GM23248 (cell line): ENCODE results near the gene UNC5A. TPM values are rescaled to one million over a fixed set of nuclear protein-coding genes. Genes with fewer than 3 reads are reported as not detected.

Experiments
- DNase-seq: peaks from one replicate; pipeline ENCODE4 v3.0.0-alpha.2; 2015
- H2AFZ ChIP-seq: fragments of 200-600 bp; sonication (generic); 2 replicates; pipeline ENCODE4 v1.6.1; 2016; ENCODE audit warnings: antibody characterized with exemption
- H3F3A ChIP-seq: fragments of 200-600 bp; sonication (generic); 2 replicates; pipeline ENCODE4 v1.6.1; 2016; ENCODE audit warnings: mild to moderate bottlenecking, antibody characterized with exemption, mixed run types; ENCODE audit not compliant: insufficient read depth
- H3K27ac ChIP-seq: fragments of 200-600 bp; sonication (generic); 2 replicates; pipeline ENCODE4 v1.5.1; 2016; ENCODE audit warnings: mild to moderate bottlenecking
- H3K27me3 ChIP-seq: fragments of 200-600 bp; sonication (generic); replicated peaks from 2 replicates; pipeline ENCODE4 v1.6.1; 2016; ENCODE audit warnings: mild to moderate bottlenecking; ENCODE audit not compliant: insufficient read depth
- H3K36me3 ChIP-seq: fragments of 200-600 bp; sonication (generic); 2 replicates; pipeline ENCODE4 v1.6.1; 2016; ENCODE audit warnings: low read depth, mild to moderate bottlenecking
- H3K4me1 ChIP-seq: fragments of 200-600 bp; sonication (generic); 2 replicates; pipeline ENCODE4 v1.6.1; 2016; ENCODE audit warnings: mild to moderate bottlenecking; ENCODE audit not compliant: insufficient read depth
- H3K4me2 ChIP-seq: fragments of 200-600 bp; sonication (generic); one replicate; pipeline ENCODE4 v1.6.1; 2016; ENCODE audit warnings: mild to moderate bottlenecking; ENCODE audit not compliant: unreplicated experiment
- H3K4me3 ChIP-seq: fragments of 200-600 bp; sonication (generic); 2 replicates; pipeline ENCODE4 v1.5.1; 2016; ENCODE audit warnings: mild to moderate bottlenecking
- H3K79me2 ChIP-seq: fragments of 200-600 bp; sonication (generic); 2 replicates; pipeline ENCODE4 v1.6.1; 2016; ENCODE audit warnings: mild to moderate bottlenecking; ENCODE audit not compliant: insufficient read depth
- H3K9ac ChIP-seq: fragments of 200-600 bp; sonication (generic); 2 replicates; pipeline ENCODE4 v1.6.1; 2016; ENCODE audit warnings: mild to moderate bottlenecking
- H3K9me2 ChIP-seq: fragments of 200-600 bp; sonication (generic); 2 replicates; pipeline ENCODE4 v1.6.1; 2016; ENCODE audit warnings: mixed run types, mild to moderate bottlenecking, moderate library complexity; ENCODE audit not compliant: insufficient read depth
- H3K9me3 ChIP-seq: fragments of 200-600 bp; sonication (generic); one replicate; pipeline ENCODE4 v1.6.1; 2017; ENCODE audit warnings: low read depth
- H4K20me1 ChIP-seq: fragments of 200-600 bp; sonication (generic); 2 replicates; pipeline ENCODE4 v1.6.0; 2016; ENCODE audit not compliant: insufficient read depth
- EZH2 ChIP-seq: fragments of 200-600 bp; sonication (generic); IDR thresholded peaks from 2 replicates; pipeline ENCODE4 v1.6.1; 2018; ENCODE audit warnings: antibody characterized with exemption, mild to moderate bottlenecking; ENCODE audit not compliant: insufficient read depth, poor library complexity, severe bottlenecking
- EZH2phosphoT487 ChIP-seq: fragments of 200-600 bp; sonication (generic); IDR thresholded peaks from 2 replicates; pipeline ENCODE4 v1.6.1; 2018; ENCODE audit warnings: antibody characterized with exemption, moderate library complexity, mild to moderate bottlenecking, low read depth; ENCODE audit not compliant: insufficient read depth
- WGBS, 2 experiments: methylation state at CpG; one replicate each; pipeline ENCODE4 v1.1.6; 2015 to 2017; ENCODE audit warnings: low lambda C conversion rate in 2 of 2, low coverage in 1 of 2; ENCODE audit errors: missing lambda C conversion rate in 2 of 2; 5-methylcytosine and 5-hydroxymethylcytosine counted together
- in situ Hi-C: fragments of 300-500 bp; cut with MboI; formaldehyde crosslinking; loops from 2 replicates; pipeline ENCODE4 v1.15.0; 2020
- polyA plus RNA-seq: library from polyadenylated mRNA; unstranded; fragments of >200 nt; fragmentation: Nextera tagmentation; extraction: Ambion mirVana; gene quantifications from 2 replicates; pipeline ENCODE4 v1.2.1, GENCODE V29; 2016
- total RNA-seq: library from RNA; depleted of rRNA; stranded (reverse); fragments of >200 nt; shearing (Covaris generic); gene quantifications from 2 replicates; pipeline ENCODE4 v1.2.3, GENCODE V29; 2014

UNC5A gene
- total and polyA plus RNA-seq, 2 experiments from 2014 or later: not detected

DNA sequence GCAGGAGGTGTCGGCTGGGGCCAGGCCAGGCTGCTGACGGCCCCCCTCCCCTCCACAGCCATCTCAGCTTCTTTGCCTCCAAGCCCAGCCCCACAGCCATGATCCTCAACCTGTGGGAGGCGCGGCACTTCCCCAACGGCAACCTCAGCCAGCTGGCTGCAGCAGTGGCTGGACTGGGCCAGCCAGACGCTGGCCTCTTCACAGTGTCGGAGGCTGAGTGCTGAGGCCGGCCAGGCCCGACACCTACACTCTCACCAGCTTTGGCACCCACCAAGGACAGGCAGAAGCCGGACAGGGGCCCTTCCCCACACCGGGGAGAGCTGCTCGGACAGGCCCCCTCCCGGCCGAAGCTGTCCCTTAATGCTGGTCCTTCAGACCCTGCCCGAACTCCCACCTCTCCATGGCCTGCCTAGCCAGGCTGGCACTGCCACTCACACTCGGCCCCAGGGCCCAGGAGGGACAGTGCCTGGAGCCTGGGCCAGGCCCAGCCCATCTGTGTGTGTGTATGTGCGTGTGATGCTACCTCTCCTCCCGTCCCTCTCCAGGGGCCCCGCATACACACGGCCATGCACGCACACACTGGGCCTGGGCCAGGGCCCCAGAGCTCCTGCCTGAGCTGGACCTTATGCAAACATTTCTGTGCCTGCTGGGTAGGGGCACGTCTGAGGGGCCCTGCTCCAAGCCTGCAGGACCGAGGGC lies 69.5 kb downstream of the UNC5A start:
- Histone ChIP-seq H3K27ac (no peak overlapping the region), H3K36me3 (no peaks in the 10 kb centered on the region), H3K4me3 (no peak overlapping the region), H3K4me1 (no peaks in the 10 kb centered on the region), H3F3A (no peaks in the 10 kb centered on the region), H4K20me1 (no peaks in the 10 kb centered on the region), H2AFZ (no peak overlapping the region), H3K27me3 (peaks cover 33% of the 10 kb centered on the region), H3K79me2 (no peaks in the 10 kb centered on the region), H3K9me2 (no peaks in the 10 kb centered on the region), H3K4me2 (no peak overlapping the region), H3K9me3 (no peaks in the 10 kb centered on the region), H3K9ac (no peak overlapping the region)
- DNase-seq: no peak
- in situ Hi-C loops: no loop called here
- TF ChIP-seq EZH2phosphoT487 (no peak), EZH2 (no peak)
- 46 to 48% methylated on average over 20 to 23 of the region's 23 CpGs for WGBS, 2 experiments

DNA sequence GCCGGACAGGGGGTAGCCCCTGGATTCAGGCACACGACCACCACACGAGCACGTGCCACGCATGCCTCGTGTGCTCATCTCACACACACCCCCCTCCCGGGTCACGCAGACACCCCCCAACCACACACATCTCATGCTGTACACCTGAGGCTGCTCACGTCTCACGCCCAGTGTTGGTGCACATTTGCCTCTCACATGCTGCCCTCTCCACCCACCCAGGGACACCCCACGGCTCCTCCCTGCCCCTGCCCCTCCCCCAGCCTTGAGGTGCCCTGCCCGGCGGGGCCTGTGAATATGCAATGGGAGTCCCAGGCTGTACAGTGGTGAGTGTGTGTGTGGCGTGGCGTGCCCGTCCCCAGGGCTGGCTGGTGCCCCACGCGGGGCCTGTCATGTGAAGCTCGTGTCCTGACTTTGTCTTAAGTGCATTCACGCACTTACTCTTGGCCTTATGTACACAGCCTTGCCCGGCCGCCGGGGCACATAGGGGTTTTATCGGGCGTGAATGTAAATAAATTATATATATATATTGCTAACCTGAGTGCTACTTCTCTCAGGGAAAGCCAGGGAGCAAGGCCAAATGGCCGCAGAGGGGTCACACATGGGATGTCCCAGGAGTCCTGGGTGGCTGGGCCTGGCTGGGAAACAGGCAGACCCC lies 70.1 kb downstream of the UNC5A start:
- no peaks in the 10 kb centered on the region for H3K79me2 ChIP-seq
- H3K4me1 ChIP-seq: no peaks in the 10 kb centered on the region
- no peak overlapping the region for H3K27ac ChIP-seq
- TF ChIP-seq EZH2phosphoT487: no peak
- no peak for TF ChIP-seq EZH2
- no peak overlapping the region for H3K9ac ChIP-seq
- no peaks in the 10 kb centered on the region for H3K36me3 ChIP-seq
- peaks cover 26% of the 10 kb centered on the region for H3K27me3 ChIP-seq
- H3K9me3 ChIP-seq: no peaks in the 10 kb centered on the region
- DNase-seq: no peak
- H3F3A ChIP-seq: no peaks in the 10 kb centered on the region
- no peaks in the 10 kb centered on the region for H3K9me2 ChIP-seq
- H4K20me1 ChIP-seq: no peaks in the 10 kb centered on the region
- no peak overlapping the region for H3K4me3 ChIP-seq
- in situ Hi-C loops: no loop called here
- H3K4me2 ChIP-seq: no peak overlapping the region
- H2AFZ ChIP-seq: no peak overlapping the region
- 79 to 83% methylated on average over 23 to 26 of the region's 26 CpGs for WGBS, 2 experiments

DNA sequence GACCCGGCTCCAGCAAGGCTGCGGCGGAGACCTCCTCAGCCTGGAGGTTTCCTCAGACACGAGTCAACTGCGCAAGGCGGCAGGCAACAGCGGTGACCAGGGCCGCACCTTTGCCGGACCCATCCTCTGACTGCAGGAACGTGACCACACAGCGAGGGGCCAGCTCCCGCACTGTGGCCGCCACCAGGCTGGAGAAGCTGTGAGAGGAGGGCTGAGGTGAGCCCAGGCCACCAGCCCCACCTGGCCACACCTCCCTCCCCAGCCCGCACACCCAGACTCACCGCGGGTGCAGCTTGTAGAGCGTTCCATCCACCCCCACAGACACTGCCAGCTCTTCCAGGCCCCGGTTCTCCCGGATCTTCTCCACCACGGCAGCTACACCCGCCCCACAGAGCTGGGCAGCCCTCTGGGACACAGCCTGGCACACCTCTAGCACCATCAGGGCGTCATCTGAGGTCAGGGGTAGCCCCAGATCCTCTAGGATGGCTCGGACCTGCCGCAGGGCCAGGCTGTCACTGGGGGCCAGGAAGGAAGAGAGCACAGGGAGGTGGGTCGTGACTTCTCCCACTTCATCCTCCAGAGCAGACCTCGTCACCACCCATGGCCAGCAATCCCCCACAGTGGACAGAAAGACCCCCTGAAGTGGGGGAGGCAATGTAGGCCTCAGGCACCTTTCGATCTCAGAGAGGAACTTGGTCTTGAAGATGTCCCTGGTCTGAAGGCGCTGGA lies 70.8 kb downstream of the UNC5A start:
- Histone ChIP-seq H3F3A (no peaks in the 10 kb centered on the region), H3K9me2 (no peaks in the 10 kb centered on the region), H3K36me3 (no peaks in the 10 kb centered on the region), H3K4me3 (no peak overlapping the region), H3K27me3 (peaks cover 20% of the 10 kb centered on the region; the same call in 1 of the 2 replicates), H4K20me1 (no peaks in the 10 kb centered on the region), H3K4me2 (no peak overlapping the region), H3K27ac (no peak overlapping the region), H3K9ac (no peak overlapping the region), H3K79me2 (no peaks in the 10 kb centered on the region), H2AFZ (no peak overlapping the region), H3K4me1 (no peaks in the 10 kb centered on the region), H3K9me3 (no peaks in the 10 kb centered on the region)
- DNase-seq: no peak
- in situ Hi-C loops: no loop called here
- WGBS, 2 experiments: 75 to 80% methylated on average over 25 to 26 of the region's 28 CpGs
- TF ChIP-seq EZH2 (no peak), EZH2phosphoT487 (no peak)

DNA sequence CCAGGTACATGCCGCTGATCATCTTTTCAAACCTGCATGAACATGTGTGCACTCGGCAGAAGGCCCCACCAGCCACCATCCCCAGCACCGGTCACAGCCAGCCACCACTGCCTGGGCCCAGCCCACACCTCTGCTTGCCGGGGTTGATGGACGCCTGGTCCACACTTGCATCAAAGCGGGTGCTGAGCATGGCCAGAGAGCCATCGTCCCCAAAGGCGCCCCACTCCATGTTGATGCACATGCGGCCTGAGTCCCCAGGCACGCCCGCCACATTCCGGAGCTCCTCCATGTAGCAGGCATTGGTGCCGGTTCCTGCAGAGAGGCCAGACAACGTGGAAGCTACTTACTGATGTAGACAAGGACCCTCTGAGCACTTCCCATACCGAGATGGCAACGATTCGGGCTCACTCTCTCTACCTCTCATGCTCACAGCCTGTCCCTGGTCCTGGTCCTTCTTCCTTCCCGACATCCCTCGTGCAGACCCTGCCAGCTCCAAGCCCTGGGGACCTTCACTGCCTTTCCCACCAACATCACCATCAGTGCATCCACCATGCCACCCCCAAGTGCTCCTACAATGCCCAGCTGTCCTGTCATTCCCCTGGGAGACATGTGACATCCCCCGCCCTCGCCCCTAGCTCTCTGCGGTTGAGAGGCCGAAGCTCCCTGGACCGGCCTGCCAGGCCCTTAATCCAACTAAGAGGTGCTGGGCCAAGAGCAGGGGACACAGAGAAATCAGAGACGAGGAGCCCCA lies 71.6 kb downstream of the UNC5A start:
- Histone ChIP-seq H3K9me3 (no peaks in the 10 kb centered on the region), H3F3A (no peaks in the 10 kb centered on the region), H3K9ac (no peak overlapping the region), H3K4me1 (no peaks in the 10 kb centered on the region), H3K27ac (no peak overlapping the region), H3K4me3 (no peak overlapping the region), H3K9me2 (no peaks in the 10 kb centered on the region), H3K36me3 (no peaks in the 10 kb centered on the region), H3K27me3 (peaks cover 11% of the 10 kb centered on the region; the same call in 1 of the 2 replicates), H3K4me2 (no peak overlapping the region), H4K20me1 (no peaks in the 10 kb centered on the region), H3K79me2 (no peaks in the 10 kb centered on the region), H2AFZ (no peak overlapping the region)
- WGBS, 2 experiments: 69 to 72% methylated on average over 24 to 25 of the region's 25 CpGs
- in situ Hi-C loops: no loop called here
- no peak for TF ChIP-seq EZH2phosphoT487
- DNase-seq: no peak
